Esophagus muscularis mucosa (tissue), 4 donors: ENCODE data around the gene PCDH18.

Experiments used
- EP300 ChIP-seq: sonication (generic); formaldehyde crosslinking; IDR thresholded peaks from one replicate; pipeline ENCODE4 v1.6.1; 2017; ENCODE audit warnings: antibody characterized with exemption
- POLR2A ChIP-seq: fragments of 450-650 bp; IDR thresholded peaks from one replicate; pipeline ENCODE4 v1.6.1; 2017; ENCODE audit warnings: antibody characterized with exemption, moderate library complexity, mild to moderate bottlenecking, low read depth
- POLR2AphosphoS5 ChIP-seq, 2 donors: sonication (generic); formaldehyde crosslinking; IDR thresholded peaks; one replicate each; pipeline ENCODE4 v1.6.1; 2017; ENCODE audit warnings: antibody characterized with exemption in 2 of 2
- TF ChIP-seq, protein P1 (sequence below), 3 experiments: fragments of 200-600 bp in 2 of 3; fragments of 450-650 bp in 1 of 3; sonication (generic) in 2 of 3; IDR thresholded peaks; one replicate each; pipeline ENCODE4 v1.5.1; 2017 to 2019; ENCODE audit warnings: antibody characterized with exemption in 3 of 3, mild to moderate bottlenecking in 2 of 3, moderate library complexity in 1 of 3

DNA sequence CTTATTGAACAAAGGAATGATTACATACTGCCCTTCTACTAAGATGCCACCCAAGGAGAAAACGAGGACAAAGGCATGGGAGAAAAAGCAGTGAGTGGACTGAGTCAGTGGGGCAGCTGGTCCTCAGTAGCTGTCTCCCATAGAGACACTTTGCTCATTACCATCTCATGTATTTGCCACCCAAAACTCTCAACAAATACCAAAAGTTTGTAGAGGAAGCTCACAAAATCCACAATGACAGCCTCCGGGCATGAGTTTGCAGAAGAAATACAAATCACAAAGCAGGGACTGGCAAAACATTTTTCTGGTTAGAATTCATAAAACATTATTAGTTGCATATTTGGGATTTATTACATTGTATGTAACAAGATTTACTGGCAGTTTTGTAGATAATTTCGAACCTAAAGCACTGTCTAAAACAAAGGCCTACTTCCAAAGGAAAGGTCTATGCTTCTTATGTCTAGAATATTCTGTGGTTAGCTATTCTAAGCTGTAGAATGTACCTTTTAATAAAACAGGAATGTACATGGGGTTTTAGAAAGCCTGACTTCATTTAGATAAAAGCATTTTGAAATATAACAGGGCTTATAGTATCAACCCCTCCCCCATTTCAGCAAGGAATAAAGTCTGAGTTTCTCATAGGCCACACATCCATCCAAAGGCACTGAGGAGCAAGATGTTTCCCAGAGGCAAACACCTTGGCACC, 17.7 kb downstream of the PCDH18 start:
- TF ChIP-seq POLR2A (no peak), EP300 (no peak), POLR2AphosphoS5 (IDR thresholded peaks at IDR 0.05) (no peak)
- TF ChIP-seq, protein P1, sequence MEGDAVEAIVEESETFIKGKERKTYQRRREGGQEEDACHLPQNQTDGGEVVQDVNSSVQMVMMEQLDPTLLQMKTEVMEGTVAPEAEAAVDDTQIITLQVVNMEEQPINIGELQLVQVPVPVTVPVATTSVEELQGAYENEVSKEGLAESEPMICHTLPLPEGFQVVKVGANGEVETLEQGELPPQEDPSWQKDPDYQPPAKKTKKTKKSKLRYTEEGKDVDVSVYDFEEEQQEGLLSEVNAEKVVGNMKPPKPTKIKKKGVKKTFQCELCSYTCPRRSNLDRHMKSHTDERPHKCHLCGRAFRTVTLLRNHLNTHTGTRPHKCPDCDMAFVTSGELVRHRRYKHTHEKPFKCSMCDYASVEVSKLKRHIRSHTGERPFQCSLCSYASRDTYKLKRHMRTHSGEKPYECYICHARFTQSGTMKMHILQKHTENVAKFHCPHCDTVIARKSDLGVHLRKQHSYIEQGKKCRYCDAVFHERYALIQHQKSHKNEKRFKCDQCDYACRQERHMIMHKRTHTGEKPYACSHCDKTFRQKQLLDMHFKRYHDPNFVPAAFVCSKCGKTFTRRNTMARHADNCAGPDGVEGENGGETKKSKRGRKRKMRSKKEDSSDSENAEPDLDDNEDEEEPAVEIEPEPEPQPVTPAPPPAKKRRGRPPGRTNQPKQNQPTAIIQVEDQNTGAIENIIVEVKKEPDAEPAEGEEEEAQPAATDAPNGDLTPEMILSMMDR (IDR thresholded peaks at IDR 0.05): no peak
